LNCAP (cell line): ENCODE results near the gene STK32C.

Experiments
- CTCF ChIP-seq: fragments of 450-650 bp; IDR thresholded peaks from 2 replicates; pipeline ENCODE4 v1.5.1; 2017; ENCODE audit warnings: mild to moderate bottlenecking

STK32C gene

GRCh38 chr10:132322586-132323048 lies 14.9 kb upstream of the STK32C start:
- TF ChIP-seq CTCF: no peak

- no peak for TF ChIP-seq CTCF
These were observed 14.0 kb upstream of the STK32C start for GRCh38 chr10:132321726-132322125.

GRCh38 chr10:132320654-132321469 lies 13.1 kb upstream of the STK32C start:
- no peak for TF ChIP-seq CTCF

- no peak for TF ChIP-seq CTCF
These were observed 12.3 kb upstream of the STK32C start for GRCh38 chr10:132319853-132320653.

GRCh38 chr10:132316133-132316532 lies 8.4 kb upstream of the STK32C start:
- no peak for TF ChIP-seq CTCF

- no peak for TF ChIP-seq CTCF
These were observed 6.6 kb upstream of the STK32C start for GRCh38 chr10:132314336-132314735.

GRCh38 chr10:132313865-132314264 lies 6.1 kb upstream of the STK32C start:
- no peak for TF ChIP-seq CTCF
